Measurements from ENCODE around the gene DNAJC8. TPM values are rescaled to one million over a fixed set of nuclear protein-coding genes. Genes with fewer than 3 reads are reported as not detected.

The DNAJC8 gene
- polyA plus RNA-seq, 1 of the 3 experiments (the other 2 are of a cell fraction), result 50.9 TPM

DNA sequence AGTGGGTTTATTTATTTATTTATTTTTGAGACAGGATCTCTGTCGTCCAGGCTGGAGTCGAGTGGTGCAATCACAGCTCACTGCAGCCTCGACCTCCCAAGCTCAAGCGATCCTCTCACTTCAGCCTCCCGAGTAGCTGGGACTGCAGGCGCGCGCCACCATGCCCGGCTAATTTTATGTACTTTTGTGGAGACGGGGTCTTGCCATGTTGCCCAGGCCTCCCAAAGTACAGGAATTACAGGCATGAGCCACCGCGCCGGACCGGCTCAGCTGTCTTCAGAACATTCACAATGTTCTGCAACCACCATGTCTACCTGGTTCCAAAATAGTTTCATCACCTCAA, 406 bp upstream of the DNAJC8 start:
- Histone ChIP-seq H3K9me2 (no peaks in the 10 kb centered on the region), H4K20me1 (ENCODE audit: insufficient read depth) (no peaks in the 10 kb centered on the region), H3K9me3 (no peaks in the 10 kb centered on the region), H3K4me1 (ENCODE audit: control insufficient read depth in 1 of 2, insufficient read depth in 2 of 2, low read depth in 1 of 2, low read length in 1 of 2) (peaks cover 10 to 13% of the 10 kb centered on the region in 2 experiments), H2AFZ (ENCODE audit: low read depth) (peak overlapping the region; percentile 83; the same call in 1 of the 2 replicates), H3K27me3 (ENCODE audit: insufficient read depth) (no peaks in the 10 kb centered on the region), H3K9ac (peak overlapping the region; percentile 97; the same call in 1 of the 2 replicates), H3K4me2 (no peak overlapping the region), H3K79me2 (ENCODE audit: insufficient read depth) (peaks cover 74% of the 10 kb centered on the region), H3K27ac (ENCODE audit: low read depth in 2 of 2, low read length in 1 of 2) (no peak overlapping the region), H3F3A (replicated peaks; ENCODE audit: insufficient read depth) (peaks cover 22% of the 10 kb centered on the region), H3K4me3 (ENCODE audit: low read depth in 2 of 2, low read length in 1 of 2) (peak overlapping the region; percentile 84 to 86; a peak in 3 of 4 replicates), H3K36me3 (replicated peaks in 1 of 2; ENCODE audit: control insufficient read depth in 1 of 2, insufficient read depth in 2 of 2, low read length in 1 of 2) (peaks cover 11 to 18% of the 10 kb centered on the region in 2 experiments)
- TF ChIP-seq NRF1 (IDR thresholded peaks at IDR 0.05; ENCODE audit: low read depth, low read length) (no peak), RFX5 (IDR thresholded peaks at IDR 0.05; ENCODE audit: low read length) (no peak), YY1 (IDR thresholded peaks at IDR 0.05; ENCODE audit: low read depth) (no peak), TCF12 (IDR thresholded peaks at IDR 0.05) (no peak), TEAD4 (IDR thresholded peaks at IDR 0.05; ENCODE audit: borderline replicate concordance, insufficient read depth) (no peak), RAD21 (IDR thresholded peaks at IDR 0.05; ENCODE audit: low read length) (no peak), FOXM1 (IDR thresholded peaks at IDR 0.05; ENCODE audit: low read depth) (no peak), SMC3 (IDR thresholded peaks at IDR 0.05; ENCODE audit: low read depth, low read length) (no peak), MEF2A (IDR thresholded peaks at IDR 0.05; ENCODE audit: borderline replicate concordance, low read depth) (no peak), JUND (IDR thresholded peaks at IDR 0.05) (no peak), IRF3 (IDR thresholded peaks at IDR 0.05; ENCODE audit: low read depth, low read length) (no peak), CHD2 (IDR thresholded peaks at IDR 0.05; ENCODE audit: low read length, partially characterized antibody) (no peak), TAF1 (IDR thresholded peaks at IDR 0.05; ENCODE audit: borderline replicate concordance, low read depth, low read length) (no peak), MXI1 (IDR thresholded peaks at IDR 0.05; ENCODE audit: low read depth, low read length) (no peak), EP300 (IDR thresholded peaks at IDR 0.05; ENCODE audit: borderline replicate concordance in 1 of 2, low read depth in 1 of 2, low read length in 1 of 2) (no peak)
- TF ChIP-seq, protein P1, sequence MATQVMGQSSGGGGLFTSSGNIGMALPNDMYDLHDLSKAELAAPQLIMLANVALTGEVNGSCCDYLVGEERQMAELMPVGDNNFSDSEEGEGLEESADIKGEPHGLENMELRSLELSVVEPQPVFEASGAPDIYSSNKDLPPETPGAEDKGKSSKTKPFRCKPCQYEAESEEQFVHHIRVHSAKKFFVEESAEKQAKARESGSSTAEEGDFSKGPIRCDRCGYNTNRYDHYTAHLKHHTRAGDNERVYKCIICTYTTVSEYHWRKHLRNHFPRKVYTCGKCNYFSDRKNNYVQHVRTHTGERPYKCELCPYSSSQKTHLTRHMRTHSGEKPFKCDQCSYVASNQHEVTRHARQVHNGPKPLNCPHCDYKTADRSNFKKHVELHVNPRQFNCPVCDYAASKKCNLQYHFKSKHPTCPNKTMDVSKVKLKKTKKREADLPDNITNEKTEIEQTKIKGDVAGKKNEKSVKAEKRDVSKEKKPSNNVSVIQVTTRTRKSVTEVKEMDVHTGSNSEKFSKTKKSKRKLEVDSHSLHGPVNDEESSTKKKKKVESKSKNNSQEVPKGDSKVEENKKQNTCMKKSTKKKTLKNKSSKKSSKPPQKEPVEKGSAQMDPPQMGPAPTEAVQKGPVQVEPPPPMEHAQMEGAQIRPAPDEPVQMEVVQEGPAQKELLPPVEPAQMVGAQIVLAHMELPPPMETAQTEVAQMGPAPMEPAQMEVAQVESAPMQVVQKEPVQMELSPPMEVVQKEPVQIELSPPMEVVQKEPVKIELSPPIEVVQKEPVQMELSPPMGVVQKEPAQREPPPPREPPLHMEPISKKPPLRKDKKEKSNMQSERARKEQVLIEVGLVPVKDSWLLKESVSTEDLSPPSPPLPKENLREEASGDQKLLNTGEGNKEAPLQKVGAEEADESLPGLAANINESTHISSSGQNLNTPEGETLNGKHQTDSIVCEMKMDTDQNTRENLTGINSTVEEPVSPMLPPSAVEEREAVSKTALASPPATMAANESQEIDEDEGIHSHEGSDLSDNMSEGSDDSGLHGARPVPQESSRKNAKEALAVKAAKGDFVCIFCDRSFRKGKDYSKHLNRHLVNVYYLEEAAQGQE (IDR thresholded peaks at IDR 0.05; ENCODE audit: low read depth, low read length), result no peak
- TF ChIP-seq, protein P2, sequence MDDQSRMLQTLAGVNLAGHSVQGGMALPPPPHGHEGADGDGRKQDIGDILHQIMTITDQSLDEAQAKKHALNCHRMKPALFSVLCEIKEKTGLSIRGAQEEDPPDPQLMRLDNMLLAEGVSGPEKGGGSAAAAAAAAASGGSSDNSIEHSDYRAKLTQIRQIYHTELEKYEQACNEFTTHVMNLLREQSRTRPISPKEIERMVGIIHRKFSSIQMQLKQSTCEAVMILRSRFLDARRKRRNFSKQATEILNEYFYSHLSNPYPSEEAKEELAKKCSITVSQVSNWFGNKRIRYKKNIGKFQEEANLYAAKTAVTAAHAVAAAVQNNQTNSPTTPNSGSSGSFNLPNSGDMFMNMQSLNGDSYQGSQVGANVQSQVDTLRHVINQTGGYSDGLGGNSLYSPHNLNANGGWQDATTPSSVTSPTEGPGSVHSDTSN (IDR thresholded peaks at IDR 0.05), result no peak
- TF ChIP-seq, protein P3, sequence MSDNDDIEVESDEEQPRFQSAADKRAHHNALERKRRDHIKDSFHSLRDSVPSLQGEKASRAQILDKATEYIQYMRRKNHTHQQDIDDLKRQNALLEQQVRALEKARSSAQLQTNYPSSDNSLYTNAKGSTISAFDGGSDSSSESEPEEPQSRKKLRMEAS (IDR thresholded peaks at IDR 0.05; ENCODE audit: low read depth), result no peak
- ChIA-PET POLR2A (no interaction called here), CTCF (interaction anchor here (0.9 kb wide), 1 partner anchor 16 kb away, joined by 3 read pairs; no protein-coding TSS in a partner anchor)
- no peak for DNase-seq
- WGBS (ENCODE audit: low lambda C conversion rate), result 53% methylated on average over 10 of the region's 14 CpGs
